Heart left ventricle (tissue), 13 donors: ENCODE data around the gene UBE4B.

Experiments
- CTCF ChIP-seq, 12 donors: fragments of 200-600 bp; sonication (generic) in 4 of 12; IDR thresholded peaks; one replicate each; pipeline versions ENCODE4 v1.5.0 to v1.8.0; 2018 to 2022; ENCODE audit warnings: antibody characterized with exemption in 12 of 12, mild to moderate bottlenecking in 5 of 12
- POLR2A ChIP-seq, 2 donors: fragments of 450-650 bp; IDR thresholded peaks; one replicate each; pipeline ENCODE4 v1.6.1; 2017; ENCODE audit warnings: antibody characterized with exemption in 2 of 2, mild to moderate bottlenecking in 2 of 2, moderate library complexity in 2 of 2
- donor health status: ischemic (EF 13 %, LVEDD 7.1; RV severe dilation, severe dysfunction).
- donor health status: DM: no; HTN: yes; CAD: no.
- donor health status: DM: no; HTN: no; CAD: no.
- donor health status: ischemic (EF 25% LVEDD 6.9; RV normal size, moderate dysfunction).
- donor health status: ischemic (EF 25% LVEDD 5.7; RV mildly dilated, moderate dysfunction).
- donor health status: ischemic (EF 35%, LVEDD 5.7; RV mildly dilated, moderate dysfunction).
- donor health status: nonischemic (EF 11% LVEDD 7.7; RV severe dilation, severe dysfunction).
- donor health status: DM: yes; HTN: yes; CAD: no.
- donor health status: PGD.
- donor health status: ischemic (EF 29% LVEDD 5.4; RV normal size, mild dysfunction).
- donor health status: nonischemic (EF 23%, LVEDD 6.1; RV moderate dilation, normal function).

- TF ChIP-seq CTCF (IDR thresholded peaks at IDR 0.05) (no peak), POLR2A (IDR thresholded peaks at IDR 0.05) (no peak)
Observed at GRCh38 chr1:10128101-10128765, 95.5 kb downstream of the UBE4B start.
